ENCODE results near the gene COA1.

COA1 gene

GRCh38 chr7:43589728-43590127, 139.6 kb downstream of the COA1 start:
- no peak for DNase-seq (ENCODE audit: low spot score)
